Colon (tissue), 2 donors: ENCODE data around the gene URGCP.
"Not testable (repeated sequence)": the region's sequence is repeated elsewhere in the genome, so short reads cannot be mapped to it uniquely, and the experiment has no call there.

Experiments used
- FAIRE-seq: peaks from 2 replicates; lab custom pipeline; 2012; peaks lifted over from hg19 to GRCh38; lab: Jason Lieb, UNC
- donor health status: control.
- donor health status: control.

URGCP gene

DNA sequence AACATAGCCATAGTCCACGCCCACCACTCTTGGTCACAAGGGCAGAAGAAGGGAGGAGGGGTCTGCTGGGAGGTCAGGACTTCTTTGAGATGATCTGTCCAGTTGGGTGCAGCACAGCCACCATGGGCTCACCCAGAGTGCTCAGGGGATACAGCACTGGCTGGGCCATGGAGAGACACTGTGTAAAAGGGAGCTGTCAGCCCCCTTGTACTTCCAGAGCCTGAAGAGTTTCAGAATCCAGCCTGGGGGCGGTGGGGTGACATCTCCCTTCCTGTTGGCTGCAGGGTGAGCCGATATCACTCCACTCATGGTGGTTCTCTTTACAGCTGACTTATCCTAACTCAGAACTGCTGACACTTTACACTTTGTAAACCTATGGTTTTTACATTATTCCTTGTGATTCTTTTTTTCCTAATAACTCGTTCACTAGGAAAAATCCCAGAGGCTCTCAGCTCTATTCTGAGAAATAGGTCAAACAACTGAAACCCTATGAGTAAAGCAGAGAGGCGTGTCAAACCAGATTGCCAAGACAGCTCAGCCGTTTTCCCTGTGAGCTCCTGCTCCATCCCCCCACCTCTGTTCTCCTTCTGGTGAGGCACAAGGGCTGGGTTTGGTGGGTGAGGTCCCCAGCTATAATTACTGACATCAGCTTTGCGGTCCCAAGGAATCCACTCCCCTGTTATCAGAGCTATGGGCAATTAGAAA, 33.8 kb downstream of the URGCP start:
- FAIRE-seq, result no peak

DNA sequence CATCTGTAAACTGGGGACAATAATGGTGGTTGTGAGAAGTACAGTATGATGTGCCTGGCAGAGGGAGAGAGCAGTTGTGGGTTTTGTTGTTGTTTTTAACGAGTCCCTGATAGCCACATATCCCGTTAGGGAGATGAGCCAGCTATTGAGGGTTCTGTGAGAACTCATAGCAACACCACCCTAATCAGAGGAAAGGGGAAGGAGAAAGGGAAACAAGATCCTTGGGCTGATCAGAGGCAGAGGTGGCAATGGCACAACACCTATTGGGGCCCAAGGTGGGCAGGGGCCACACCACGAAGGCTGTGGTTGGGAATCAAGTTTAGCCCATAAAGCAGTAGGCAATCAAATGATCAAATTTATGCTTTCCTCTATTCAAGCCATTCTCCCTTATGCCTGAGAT, 35.3 kb downstream of the URGCP start:
- FAIRE-seq, result no peak

DNA sequence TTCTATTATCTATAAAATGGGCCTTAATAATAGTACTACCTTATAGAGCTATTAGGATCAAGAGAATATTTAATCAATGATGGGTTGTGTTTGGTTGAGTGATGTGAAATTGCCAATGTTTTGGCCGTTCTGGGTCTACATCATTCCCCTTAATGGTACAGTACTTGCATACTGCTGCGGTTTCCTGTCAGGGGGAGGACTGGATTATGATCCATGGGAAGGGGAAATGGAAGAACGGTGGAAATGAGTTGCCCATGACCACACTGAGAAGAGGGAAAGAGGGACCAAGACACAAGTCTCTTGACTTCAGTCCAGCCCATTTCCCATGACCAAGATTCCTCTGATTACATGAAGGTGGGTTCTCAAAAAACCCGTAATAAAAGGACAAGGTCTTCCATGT, 36.1 kb downstream of the URGCP start:
- no peak for FAIRE-seq

DNA sequence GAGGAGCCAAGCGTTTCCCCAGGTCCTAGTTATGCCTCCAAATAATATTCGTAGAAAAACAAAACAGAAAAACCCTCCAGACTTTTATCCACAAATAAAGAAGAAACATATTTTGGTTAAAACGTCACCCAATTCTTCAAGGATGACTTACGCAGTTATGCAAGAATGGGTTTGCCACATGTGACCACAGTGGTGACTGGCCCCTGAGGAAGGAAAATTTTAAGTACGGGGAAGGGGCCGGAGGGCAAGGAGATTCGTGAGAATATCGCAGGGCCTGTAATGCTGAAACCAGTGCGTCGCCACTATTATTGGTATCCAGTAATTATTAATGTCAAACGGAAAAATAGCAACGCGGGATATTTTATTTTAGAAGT, 36.5 kb downstream of the URGCP start:
- no peak for FAIRE-seq

DNA sequence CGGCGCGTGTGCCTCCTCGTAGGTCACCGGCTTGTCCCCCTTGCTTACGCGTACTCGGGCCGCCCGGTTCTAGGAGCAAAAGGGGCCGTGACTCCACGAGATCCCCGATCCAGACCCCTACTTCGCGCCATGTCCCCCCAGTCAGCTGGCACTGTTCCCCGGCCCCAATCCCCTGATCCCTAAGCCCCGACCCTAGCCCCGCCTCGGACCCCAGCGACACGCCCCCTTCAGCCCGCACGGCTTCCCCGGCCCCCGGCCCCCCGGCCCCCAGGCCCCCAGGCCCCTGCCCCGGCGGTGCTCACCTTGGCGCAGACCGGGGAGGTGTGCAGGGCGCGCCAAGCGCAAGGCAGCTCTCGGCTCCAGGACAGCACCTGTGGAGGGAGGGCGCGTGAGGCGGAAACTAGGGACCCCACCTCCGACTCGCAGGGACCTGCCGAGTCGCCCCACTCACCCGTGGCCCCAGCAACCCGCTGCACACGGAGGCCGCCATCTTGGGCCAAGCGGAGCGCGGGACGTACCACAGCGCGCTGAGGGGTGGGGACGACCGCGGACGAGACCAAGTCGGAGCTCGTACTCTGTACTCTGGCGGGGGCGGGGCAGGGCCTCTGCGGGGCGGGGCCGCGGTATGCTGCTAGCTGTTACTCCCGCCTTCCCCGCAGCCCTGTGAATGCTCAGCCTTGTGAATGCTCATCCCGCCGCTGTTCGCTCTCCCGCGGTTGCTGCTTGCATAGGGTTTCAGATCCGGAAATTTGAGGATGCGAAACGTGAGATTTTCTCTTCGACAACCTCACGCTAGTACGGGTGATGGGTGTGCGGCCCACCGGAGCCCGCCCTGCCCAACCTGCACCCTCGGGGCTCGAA, 37.2 kb downstream of the URGCP start, which contains the start of gene MRPS24:
TSS of gene MRPS24 (minus strand) at position 512 of the 861 bp plus-strand sequence. CDS start at position 490, 22 bp downstream.
- FAIRE-seq, result no peak

DNA sequence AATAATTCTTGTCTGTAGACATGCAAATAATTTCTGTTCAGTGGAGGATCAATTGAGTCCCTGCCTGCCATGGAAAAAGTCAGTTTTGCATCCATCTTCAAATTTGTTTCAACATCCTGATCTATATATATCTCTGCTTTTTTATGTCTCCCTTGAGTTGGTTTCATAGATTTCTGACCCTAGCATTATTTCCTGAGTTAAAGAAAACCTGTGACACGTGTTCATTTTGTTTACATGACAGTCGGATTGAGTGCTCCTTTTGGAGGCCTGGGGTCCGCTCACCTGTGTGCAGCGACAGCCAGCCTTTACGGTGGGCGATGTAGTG, 37.8 kb downstream of the URGCP start:
- no peak for FAIRE-seq

DNA sequence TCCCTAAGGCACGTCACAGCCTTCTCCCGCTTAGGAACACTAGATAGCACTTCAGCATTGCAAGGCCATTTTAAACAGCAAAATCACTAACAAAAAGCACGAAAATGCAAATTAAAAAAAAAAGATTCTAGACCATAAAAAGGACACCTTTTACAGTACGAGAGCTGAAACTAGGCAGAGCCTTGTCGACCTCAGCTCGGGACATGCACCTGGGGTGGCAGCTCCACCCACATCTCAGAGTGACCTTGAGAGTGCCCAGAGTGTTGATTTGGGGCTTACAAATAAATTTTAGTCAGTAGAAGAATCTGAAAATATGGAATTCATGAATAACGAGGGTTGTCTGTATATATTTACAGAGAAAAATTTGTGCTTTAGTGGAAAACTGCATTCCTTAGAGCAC, 38.2 kb downstream of the URGCP start:
- no peak for FAIRE-seq

DNA sequence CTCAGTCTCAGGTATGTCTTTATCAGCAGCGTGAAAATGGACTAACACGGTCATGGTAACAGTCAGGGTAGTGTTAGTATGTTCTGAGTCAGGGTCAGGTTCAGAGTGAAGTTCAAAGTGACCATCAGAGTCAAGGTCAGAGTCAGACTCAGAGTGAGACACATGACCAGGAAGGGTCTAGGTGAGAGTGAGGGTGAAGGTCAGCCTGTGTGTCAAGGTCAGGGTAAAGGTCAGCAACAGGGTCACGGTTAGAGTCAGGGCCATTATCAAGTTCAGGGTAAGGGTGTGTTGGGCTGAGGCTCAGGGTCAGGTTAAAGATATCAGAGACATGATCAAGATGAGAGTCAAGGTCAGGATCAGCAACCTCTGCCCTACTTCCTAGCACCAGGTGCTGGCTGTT, 41.1 kb downstream of the URGCP start:
- no peak for FAIRE-seq

DNA sequence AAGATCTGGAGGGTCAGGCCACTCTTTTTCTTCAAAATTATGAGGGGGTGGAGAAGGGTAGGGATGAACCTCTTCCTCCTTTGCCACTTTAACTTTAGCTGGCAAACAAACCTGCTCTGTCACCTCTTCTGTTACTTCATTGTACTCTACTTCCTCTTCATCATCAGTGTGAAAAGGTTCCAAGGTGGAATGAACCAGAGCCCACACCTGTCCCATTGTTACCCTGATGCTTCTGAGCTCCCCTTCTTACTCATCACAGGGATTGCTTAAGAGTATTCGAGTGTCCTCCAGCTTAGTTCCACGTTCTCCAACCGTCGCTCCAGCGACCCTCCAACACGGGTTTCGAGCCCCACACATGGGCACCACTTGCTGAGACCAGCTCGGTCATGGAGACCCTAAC, 42.3 kb downstream of the URGCP start:
- no peak for FAIRE-seq

DNA sequence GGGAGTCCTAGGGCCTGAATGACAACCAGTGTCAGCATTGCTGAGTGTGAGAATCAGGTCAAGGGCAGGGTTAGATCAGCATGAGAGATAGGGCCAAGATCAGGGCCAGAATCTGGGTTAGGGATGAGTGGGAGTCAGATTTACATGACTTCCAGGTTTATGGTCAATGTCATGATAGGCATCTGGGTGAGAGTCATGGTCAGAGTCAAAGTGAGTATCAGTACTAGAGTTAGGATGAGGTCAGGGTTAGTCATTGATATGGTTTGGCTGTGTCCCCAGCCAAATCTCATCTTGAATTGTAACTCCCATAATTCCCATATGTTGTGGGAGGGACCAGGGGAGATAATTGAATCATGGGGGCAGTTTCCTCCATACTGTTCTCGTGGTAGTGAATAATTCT, 49.4 kb downstream of the URGCP start:
- FAIRE-seq, result no peak

DNA sequence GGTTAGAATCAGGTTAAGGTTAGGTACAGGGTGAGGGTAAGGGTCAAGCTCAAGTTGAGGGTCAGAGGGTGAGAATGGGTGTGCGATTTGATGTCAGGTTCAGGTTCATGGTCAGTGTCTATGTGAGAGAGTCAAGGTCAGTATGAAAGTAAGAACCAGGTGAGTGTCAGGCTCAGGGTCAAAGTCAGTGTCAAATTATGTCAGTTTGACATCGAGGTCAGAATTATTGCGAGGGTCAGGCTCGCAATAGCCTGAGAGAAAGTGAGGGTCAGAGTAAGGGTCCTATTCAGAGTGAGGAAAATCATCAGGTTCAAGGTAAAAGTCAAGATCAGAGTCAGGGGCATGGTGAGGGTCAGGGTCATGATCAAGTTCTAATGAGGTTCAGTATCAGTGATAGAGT, 50.1 kb downstream of the URGCP start:
- no peak for FAIRE-seq

DNA sequence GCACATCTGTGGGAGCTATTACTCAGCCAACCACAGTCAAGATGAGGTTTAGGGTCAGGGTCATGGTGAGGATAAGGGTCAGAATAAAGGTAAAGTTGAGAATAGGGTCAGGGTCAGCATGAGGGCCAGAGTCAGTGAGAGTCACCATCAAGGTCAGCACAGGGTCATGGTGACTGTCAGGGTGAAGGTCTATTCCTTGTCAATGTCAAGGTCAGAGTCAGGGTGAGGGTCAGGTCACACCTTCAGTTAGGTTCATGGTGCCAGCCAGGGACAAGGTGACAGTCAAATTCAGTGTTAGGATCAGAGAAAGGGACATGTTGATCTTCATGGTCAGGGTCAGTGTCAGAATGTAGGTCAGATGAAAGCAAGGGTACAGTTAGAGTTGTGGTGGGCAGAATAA, 51.2 kb downstream of the URGCP start:
- FAIRE-seq, result no peak

DNA sequence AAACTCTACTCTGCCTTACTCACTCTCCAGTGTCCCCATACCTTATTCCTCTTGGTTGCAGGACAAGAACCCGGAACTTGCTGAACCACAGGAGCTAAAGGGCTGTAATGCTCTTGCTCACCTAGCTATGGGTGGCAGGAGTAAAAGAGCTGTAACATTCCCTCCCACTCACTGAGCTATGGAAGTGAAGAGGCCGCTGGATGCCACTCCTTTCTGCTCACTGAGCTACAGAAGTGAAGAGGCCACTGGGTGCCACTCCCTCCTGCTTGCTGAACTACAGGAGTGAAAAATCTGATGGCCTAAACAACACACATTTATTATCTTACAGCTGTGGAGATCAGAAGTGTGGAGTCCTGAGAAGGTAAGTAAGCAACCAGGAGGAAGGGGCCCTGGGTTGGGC, 54.6 kb downstream of the URGCP start:
- FAIRE-seq, result no peak

DNA sequence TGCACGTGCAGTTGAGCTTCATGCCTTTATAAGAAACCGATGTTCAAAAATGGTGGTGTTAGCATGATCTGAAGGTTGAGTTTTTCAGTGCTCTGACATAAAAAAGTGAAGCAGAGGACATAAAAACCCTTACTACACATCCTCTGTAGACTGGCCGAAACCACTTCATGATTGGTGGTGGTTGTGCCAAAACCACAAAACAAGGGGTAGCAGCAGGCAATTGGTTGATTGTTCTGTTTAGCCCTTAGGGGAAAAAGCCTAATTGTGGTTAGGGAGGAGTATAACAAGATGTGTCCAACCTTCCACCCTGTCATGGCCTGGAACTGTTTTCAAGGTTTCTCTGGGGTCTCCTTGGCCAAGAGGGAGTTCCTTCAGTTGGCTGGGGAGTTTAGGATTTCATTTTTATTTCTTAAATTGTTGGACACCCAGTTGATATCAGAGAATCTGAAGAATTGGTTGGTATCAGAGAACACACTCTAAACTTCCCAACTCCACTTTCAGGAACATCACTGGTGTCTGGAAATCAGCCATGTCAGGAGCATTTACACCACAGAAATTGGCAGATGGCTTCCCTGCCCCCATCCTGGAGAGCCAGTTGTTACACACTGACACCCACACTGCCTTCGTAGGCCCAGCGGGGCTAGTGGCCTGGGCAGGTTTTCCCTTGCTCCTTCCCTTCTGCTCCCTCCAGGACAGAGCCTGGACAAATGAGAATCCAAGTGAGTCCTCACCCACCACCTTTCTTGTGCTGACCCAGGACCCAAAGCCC, 55.9 kb downstream of the URGCP start:
- no peak for FAIRE-seq

DNA sequence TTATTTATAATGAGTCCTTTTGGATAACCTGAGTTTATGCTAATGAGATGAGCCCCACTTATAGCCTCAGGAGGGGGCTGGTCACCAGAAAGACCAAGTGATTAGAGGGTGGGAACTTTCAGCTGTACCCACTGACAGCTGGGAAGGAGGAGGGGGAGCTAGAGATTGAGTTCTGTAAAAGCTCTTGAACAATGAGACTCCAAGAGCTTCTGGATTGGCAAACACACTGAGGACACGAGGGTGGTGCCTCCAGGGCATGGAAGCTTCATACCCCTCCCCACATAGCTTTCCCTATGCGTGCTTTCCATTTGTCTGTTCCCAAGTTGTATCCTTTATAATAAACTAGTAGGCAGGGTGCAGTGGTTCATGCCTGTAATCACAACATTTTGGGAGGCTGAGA, 57.3 kb downstream of the URGCP start:
- FAIRE-seq, result no peak

DNA sequence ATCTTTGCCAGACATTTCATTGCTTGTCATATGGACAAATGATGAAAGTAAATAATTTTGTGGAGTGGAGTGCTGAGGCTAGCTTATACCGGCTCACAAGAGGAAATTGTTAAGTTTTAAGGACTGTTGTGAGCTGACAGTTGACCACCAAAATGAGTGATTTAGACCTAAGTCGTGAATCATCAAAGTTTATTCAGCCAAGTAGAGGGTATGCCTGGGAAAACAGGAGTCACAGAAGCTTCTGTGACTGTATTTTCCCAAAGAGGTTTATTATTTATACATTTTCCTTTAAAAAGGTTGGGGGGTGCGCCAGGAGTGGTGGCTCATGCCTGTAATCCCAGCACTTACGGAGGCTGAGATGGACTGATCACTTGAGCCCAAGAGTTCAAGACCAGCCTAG, 58.9 kb downstream of the URGCP start:
- no peak for FAIRE-seq

DNA sequence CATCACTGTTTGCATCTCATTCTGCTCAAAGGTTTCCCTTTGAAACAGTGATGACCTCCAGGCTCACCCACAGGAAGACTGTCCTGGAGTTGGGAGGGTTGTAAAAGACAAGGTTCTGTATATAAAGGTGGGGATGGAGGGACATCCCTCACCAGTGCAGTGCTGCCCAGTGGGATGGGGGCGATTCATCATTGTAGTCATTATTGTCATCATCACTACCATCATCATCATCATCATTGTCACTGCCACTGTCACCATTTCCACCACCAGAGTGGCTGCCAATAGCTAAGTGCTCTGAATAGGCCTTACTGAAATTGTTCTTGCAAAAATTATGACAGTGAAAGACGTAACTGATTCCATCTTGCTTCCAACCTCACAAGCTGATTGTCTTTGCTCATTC, 61.7 kb downstream of the URGCP start:
- no peak for FAIRE-seq

DNA sequence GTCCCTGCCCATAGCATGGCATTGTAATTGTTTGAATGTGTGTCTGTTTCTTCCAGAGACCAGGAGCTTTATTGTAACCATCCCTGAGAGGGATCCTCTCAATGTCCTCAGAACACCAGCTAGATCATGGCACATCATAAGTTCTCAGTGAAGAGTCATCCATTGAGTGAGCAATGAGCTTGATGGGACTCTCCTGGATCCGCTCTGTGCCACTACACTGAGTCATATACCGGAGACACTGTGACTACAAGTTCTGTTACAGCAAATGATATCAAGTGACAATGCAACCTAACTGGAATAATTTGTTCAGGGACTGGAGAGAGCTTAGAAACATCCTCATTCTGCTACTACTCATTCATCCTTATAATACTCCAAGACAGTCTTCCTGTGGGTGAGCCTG, 62.1 kb downstream of the URGCP start:
- FAIRE-seq, result no peak

DNA sequence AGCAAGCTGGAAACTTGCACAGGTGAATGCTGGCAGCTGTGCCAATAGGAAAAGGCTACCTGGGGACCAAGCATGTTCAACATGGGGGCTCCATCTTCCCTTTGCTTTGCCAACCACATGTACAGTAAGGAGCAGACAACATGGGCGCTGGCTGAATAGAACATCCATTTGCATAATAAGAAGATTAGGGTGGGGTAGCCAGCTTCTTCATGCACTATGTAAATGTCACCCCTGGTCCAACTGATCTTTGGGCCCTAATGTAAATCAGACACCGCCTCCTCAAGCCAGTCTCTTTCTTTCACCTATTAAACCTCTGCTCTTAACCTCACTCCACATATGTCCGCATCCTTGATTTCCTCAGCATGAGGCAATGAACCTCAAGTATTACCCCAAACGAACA, 63.1 kb downstream of the URGCP start:
- no peak for FAIRE-seq

DNA sequence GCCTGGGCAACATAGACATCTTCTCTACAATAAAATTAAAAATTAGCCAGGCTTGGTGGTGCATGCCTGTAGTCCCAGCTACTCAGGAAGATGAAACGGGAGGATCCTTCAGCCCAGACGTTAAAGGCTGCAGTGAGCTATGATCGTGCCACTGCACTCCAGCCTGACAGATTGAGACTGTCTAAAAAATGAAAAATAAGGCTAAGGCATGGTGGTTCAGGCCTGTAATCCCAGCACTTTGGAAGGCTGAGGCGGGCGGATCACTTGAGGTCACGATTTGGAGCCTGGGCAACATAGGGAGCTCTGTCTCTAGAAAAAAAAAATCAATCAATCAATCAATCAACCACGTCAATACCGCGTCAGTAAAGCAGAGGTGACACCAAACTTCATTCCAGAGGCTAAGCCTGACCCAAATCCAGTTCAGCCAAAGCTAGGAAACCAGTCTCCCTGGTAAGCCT, 68.2 kb downstream of the URGCP start:
- FAIRE-seq, result no peak

DNA sequence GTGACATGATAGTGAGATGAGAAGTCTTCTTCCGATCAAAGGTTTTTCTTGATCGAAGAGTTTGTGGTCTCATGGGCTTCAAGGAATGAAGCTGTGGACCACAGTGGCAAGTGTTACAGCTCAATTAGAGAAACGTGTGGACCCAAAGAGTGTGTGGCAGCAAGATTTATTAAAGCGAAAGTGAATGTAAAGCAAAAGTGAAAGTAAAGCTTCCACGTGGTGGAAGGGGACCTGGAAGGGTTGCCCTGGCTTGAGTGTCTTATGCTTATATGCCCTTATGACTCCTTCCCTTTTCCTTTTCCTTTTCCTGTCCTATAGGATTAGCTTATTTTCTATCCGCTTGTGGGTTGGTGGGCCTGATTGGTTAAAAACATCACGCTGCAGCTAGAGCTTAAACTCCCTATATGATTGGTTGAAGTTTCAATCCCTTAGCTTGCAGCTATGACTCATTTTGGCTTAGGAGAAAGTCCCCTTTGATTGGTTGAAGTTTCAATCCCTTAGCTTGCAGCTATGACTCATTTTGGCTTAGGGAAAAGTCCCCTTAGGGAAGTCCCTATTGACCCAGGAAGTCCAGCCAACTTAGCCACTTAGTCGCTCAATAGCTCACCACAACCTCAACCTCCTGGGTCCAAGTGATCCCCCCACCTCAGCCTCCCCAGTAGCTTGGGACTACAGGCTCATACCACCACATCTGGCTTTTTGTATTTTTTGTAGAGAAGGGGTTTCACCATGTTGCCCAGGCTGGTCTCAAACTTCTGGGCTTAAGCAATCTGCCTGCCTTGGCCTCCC, 71.7 kb downstream of the URGCP start:
- no peak for FAIRE-seq

DNA sequence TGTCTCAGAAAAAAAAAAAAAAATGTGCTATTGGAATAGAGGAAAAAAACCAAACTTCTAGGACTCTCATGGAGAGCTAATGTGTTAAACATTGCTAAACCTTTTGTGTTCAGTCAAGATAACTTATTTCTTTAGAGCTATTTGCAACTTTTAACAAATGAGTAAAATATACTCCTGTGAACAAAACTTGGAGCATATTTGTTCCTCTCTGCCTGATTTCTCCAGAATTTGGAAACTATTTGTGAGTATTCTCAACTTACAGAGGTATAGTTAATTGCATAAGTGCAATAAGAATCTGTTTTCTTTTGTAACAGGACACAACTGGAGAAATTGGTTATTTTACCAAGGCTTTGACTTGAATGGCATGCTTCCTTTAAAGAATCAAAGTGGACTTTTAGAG, 75.5 kb downstream of the URGCP start:
- FAIRE-seq, result not testable (repeated sequence)
